Right lobe of liver (tissue), 4 donors: ENCODE data around the gene CSPG5.

Experiments used
- CTCF ChIP-seq, 4 donors: fragments of 200-600 bp in 3 of 4; fragments of 450-650 bp in 1 of 4; IDR thresholded peaks; one replicate each; pipeline versions ENCODE4 v1.5.1 to v1.8.0; 2016 to 2022; ENCODE audit warnings: antibody characterized with exemption in 4 of 4, mild to moderate bottlenecking in 2 of 4
- POLR2A ChIP-seq: fragments of 450-650 bp; IDR thresholded peaks from one replicate; pipeline ENCODE4 v1.6.1; 2017; ENCODE audit warnings: antibody characterized with exemption, mild to moderate bottlenecking
- donor health status: DM: no; HTN: no; CAD: no.
- donor health status: DM: no; HTN: no; CAD: no.
- donor health status: DM: no; HTN: yes; CAD: no.

- TF ChIP-seq CTCF (IDR thresholded peaks at IDR 0.05): peak; percentile 84 to 95 (median 90)
- TF ChIP-seq POLR2A: no peak
Measured at GRCh38 chr3:47522082-47522987, 56.3 kb downstream of the CSPG5 start.
